GM18867 (cell line): ENCODE measurements around the gene HS3ST4.

ENCODE experiments used
- ATAC-seq: cut with Tn5 transposase; IDR thresholded peaks from one replicate; pipeline ENCODE4 v1.9.1; 2021; ENCODE audit warnings: mild to moderate bottlenecking, moderate library complexity; ENCODE audit not compliant: unreplicated experiment

The HS3ST4 gene

DNA sequence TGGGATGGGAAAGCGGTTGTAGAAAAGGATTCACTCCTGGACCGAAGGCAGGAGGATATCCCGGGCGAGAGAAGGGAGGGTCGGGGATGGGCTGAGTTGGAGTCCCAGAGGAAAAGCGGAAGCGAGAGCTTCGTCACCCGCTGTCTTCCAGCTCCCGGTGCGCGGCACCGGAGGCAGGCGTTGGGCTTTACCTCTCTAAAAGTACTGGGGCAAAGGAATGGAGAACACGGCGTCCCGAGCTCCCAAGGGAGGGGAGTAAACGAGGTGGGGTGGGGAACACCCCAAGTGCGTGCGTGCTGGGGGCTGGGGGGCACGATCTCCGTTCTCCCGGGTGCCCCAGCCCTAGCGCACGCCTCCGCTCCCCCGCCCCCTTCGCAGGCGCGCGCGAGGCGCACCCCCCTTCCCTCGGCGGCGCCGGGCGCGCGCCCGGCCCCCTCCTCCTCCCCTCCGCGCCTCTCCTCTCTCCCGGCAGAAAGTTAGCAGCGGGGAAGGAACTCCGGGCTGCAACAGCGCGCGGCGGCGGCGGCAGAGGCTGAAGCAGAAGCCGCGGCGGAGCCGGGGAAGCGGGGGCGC lies at the start of gene HS3ST4:
TSS of gene HS3ST4 (plus strand) at position 441 of the 573 bp plus-strand sequence.
- ATAC-seq: no peak

DNA sequence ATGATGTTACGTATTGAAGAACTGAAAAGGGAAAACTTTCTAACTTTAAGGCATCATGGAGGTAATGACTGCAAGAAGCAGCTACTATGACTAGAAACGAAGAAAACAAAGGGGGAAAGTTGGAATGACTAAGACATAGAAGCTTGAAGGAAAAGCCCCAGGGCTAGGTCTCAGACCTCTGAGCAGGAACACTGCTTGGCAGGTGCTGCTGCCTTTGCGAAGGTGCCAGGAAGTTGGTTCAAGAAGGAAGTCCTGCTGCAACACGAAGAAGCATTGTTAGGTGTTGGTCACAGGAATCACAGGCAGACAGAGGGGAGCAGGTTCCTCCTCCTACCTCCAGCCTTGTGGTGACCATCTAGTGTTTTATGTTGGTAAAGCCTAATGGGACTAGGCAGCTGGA lies 48.1 kb upstream of the HS3ST4 start:
- no peak for ATAC-seq

DNA sequence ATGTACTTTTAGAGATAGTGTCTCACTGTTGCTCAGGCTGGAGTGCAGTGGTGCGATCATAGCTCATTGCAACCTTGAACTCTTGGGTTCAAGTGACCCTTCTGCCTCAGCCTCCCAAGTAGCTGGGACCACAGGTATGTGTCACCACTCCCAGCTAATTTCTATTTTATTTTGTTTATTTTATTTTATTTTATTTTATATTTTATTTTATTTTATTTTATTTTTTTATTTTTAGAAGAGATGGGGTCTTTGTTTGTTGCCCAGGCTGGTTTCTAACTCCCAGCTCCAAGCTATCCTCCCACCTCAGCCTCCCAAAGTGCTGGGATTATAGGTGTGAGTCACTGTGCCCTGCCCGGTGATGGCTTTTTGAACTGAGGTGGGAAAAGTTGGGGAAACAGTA lies 35.1 kb upstream of the HS3ST4 start:
- ATAC-seq: no peak

DNA sequence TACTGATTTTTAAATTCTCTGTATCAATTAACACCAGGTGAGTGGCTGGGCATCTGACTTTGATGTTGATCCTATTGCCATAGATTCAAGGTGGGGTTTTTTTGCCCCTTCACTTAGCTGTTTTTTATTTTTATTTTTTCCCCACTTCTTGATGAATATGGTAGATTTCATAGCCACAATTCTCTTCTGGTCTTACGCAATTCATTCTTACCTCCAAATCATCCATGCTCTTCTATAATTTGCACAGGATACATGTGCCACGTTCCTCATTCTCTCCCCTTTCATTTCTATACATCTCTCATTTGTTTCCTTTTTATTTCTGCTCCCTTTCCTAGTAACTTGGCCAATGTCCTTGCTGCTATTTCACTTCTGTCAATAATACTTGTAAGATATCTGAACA lies 14.9 kb upstream of the HS3ST4 start:
- ATAC-seq: no peak

DNA sequence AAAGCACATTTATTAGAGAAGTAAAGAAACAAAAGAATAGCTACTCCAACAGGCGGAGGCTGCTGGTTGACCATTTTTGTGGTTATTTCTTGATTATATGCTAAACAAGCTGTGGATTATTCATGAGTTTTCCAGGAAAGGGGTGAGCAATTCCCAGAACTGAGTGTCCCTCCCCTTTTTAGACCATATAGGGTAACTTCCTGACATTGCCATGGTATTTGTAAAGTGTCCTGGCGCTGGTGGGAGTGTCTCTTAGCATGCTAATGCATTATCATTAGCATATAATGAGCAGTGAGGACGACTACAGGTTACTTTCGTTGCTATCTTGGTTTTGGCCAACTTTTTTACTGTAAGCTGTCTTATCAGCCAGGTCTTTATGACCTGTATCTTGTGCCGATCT lies 12.2 kb upstream of the HS3ST4 start:
- ATAC-seq: no peak

DNA sequence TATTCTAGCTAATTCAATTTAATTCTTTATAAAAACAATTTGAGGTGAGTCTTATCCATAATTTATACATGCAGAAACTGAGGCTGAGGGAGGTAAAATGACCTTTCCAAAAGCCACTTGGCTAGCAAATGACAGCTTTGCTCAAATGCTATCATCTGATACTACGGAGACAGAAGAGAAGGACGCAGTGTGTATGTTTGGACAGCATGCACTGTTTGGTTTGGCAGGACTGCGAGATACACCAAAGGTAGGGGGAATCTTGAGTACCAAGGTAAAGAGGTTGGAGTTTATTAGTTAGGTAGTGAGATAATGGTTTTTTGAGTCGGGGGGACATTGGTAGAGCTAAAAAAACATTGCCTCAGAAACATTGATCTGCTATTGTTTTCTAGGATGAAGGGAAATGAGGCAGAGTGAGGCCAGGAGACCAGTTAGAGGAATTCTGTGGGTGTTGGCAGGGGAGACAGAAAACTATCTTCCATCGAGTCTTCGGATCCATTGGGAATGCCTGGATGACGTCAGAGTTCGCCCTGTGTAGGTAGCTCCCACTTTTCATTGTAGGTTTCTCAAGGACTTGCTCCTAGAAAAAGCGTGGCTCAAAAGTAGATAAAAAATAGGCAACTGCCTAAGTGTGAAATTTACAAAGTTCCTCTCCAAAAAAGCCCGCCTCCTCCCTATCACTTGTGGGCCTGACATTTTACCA lies 2.5 kb upstream of the HS3ST4 start:
- no peak for ATAC-seq

DNA sequence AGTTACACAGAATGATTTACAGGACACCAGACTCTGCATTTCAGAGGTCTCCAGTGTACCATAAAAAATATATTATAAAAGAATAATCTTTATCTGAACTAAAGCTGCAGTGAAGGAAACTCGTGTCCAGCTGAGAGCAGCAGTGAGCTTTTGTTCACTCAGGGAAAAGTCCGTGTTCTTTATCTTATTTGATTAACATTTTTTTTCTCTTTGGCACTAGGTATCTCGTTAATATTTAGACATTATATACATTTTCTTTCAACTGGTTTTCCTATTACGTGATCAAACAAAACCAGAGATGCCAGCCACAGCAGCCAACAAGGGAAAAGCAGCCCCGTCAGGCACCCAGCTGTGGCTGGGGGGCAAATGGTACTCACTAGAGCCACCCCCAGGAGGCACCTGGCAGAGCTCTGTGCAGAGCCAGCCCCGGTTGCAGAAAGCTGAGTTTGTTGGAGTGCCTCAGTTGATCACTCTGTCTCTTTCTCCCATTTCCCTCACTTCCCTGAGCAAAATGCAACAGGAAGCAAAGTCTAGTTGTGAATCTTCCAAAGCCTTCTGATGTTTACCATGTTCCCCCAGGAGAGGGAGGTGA lies 1.1 kb upstream of the HS3ST4 start:
- ATAC-seq: no peak

DNA sequence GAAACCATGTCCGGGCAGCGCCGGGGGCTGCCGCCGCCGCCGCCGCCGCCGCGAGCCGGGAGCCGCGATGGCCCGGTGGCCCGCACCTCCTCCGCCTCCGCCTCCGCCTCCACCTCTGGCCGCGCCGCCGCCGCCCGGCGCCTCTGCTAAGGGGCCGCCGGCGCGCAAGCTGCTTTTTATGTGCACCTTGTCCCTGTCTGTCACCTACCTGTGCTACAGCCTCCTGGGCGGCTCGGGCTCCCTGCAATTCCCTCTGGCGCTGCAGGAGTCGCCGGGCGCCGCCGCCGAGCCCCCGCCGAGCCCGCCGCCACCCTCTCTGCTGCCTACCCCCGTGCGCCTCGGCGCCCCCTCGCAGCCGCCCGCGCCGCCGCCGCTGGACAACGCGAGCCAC lies 587 bp downstream of the HS3ST4 start:
- no peak for ATAC-seq

DNA sequence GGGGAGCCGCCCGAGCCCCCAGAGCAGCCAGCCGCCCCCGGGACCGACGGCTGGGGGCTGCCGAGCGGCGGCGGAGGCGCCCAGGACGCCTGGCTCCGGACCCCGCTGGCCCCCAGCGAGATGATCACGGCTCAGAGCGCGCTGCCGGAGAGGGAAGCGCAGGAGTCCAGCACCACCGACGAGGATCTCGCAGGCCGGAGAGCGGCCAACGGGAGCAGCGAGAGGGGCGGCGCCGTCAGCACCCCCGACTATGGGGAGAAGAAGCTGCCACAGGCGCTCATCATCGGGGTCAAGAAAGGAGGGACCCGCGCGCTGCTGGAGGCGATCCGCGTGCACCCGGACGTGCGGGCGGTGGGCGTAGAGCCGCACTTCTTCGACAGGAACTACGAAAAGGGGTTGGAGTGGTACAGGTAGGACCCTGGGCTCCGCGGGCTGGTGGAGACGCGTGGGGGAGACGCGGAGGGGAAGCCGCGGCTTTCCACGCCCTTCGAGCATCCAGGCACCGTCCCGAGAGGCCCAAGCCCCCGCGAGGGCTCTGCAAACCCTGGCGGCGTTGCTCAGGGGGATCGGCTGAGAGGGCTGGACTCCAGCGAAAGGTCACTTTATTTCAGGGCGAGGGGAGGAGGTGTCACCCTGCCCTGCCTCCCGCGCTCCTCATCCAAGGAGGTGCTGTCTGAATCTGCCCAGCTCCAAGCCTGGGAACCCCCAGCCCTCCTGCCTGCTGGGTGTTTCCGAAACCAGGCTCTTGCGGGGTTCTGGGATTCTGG lies 1.2 kb downstream of the HS3ST4 start:
- no peak for ATAC-seq

DNA sequence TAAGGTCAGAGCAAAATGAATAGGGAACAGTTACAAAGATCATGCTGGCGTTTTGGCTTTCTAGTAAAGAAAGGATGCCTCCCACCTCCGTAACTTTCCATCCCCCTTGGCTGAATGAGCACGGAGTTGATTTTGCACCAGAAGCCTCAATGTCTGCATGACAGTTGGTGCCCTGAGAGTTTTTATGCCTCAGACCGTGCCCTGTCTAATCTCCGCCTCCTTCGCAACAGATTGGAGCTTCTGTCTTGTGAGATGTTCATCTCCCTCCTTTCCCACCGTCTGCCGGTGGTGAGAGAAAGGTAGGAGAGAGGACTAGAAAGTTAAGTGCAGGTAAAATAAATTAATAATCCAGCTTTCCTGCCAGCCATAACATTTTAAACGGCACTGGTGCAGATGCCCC lies 1.9 kb downstream of the HS3ST4 start:
- ATAC-seq: no peak

DNA sequence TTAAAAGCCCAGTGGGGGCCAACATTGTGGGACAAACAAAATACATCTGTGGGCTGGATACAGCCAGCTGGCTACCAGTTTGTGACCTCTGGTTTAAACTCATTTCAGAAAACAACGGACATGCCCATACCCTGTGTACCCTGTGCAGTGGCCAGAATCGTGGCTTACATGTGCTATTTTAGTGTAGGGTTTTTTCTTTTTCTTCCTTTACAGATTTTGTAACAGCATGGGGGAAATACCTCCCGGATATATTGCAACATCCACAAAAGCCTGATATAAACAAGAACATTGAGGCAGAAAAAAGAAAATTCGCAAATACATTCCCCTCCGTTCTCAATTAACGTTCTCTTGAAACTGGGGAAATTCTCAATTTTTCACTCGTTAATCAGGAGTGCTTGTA lies 7.3 kb downstream of the HS3ST4 start:
- no peak for ATAC-seq

DNA sequence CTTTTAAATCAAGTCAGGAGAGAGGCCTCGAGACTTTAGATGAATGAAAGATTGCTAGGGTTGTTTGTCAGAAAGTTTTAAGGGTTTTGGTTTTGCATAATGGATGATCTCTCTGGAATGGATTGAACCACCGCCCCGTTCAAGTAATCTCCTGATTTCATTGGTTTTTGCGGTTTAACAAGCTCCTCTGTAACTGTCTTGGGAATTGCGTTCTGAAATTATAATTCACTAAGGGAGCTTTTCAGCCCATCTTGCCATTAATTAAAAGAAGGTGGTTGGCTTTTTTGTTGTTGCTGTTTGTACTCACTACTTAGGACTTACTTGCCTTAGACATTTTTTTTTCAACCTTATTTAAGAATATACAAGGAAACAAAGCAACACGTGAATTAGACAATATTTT lies 8.8 kb downstream of the HS3ST4 start:
- ATAC-seq: no peak

DNA sequence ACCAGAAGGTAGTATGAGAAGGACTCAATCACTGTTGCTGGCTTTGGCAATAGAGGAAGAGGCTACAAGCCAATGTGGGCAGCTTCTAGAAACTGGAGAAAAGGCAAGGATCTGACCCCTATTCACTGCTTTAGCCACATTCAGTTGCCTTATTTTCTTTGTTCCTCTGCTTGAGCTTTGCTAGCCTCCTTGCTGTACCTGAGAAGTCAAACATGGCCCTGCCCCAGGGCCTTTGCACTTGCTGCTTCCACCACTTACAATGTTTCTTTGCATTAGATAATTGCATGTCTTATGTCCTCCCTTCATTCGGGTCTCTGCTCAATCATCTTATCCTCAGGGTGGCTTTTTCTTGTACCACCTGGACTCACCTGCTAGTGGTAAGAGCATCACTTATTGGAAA lies 15.8 kb downstream of the HS3ST4 start:
- no peak for ATAC-seq

DNA sequence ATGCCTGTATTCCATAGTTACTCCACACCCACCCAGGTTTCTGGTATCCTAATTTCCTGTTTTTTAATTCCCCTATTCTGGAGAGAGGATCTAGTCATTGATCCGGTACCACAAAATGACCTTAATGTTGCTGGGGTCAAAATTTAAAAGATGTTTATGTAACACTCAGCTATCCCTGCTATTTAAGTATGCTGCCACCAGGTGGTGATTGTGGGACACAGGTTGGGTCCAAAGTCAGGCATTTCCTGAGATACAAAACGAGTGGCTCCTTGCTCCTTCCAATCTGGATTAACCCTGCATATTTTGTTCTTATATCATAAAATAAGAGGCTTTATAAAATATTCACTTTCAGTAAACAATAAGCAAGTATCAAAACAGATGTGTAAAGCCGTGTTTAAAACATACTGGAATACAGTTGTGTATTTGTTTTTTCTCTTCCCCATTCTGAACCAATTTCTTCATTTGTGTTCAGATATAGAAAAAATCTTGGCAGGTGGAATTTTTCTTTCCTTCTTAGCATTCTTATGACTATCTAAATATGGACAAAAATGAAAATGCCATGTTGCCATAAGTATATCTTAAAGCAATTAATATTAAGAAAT lies 16.3 kb downstream of the HS3ST4 start:
- no peak for ATAC-seq

DNA sequence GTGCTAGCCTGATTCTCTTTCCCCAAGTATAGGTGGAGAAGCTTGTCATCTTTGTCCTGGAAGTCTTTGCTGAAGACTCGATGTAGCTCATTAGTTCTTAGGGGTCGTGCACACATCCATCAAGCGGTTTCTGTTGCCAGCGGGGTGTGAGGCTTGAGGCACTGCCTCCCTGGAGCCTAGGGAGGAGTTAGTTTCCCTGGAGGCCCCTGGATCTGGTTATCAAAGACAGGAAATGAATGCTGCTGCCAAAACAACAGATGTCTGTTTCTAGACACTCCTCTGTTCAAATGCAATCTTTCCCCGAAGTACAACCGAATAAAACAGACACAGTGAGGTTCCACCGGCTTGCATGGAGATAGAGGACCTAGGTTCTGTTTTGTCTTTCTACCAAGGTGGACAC lies 17.5 kb downstream of the HS3ST4 start:
- ATAC-seq: no peak

DNA sequence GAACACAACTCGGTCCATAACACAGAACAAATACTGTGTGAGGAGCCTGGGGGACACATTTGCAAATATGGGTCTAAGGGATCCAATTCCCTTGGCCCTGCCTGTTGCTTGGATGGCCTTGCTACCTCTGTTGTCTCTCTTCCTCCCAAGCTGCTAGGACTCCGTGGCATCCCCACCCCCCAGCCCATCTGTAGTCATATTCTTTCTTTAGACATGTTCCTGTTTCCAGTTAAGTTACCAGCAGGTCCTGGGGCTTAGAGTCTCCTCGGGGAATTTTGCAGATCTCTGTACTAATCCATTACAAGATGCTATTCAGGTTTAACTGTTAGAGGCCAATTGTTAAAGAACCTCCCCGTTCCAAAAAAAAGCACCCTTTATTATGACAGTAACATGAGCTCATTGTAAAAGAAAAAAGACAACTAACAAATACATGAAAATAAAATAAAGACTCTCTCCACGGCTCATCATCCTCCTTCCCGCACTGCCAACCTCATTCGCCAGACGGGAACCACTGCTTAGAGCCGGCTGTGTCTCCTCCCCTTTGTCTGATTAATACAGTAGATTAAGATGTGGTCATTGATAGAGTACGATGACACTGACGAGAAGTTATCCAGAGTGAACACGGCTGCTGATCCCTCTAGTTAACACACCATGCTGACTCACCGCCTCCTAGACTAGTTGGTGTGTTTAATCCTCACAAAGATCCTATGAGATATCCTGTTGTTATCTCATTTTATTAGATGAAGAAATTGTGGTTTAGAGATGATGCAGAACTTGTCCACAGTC lies 22.2 kb downstream of the HS3ST4 start:
- no peak for ATAC-seq

DNA sequence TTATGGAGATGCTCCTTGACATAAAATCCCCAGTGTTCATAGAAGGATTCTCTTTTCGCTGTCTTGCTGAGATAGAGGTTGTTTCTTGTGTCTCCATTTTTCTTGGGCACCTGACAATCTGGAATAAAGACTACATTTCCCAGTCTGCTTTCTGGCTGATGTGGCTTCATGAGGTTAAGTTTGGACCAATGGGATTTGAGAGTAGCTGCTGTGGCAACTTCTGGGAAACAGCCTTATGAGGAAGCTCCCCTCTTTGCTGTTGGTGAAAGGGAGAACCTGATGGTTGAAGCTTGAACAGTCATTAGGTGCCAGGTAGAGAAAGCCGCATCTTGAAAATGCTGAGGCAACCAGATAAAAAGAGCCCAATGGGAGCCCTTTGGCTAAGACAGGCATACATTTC lies 24.4 kb downstream of the HS3ST4 start:
- ATAC-seq: no peak

DNA sequence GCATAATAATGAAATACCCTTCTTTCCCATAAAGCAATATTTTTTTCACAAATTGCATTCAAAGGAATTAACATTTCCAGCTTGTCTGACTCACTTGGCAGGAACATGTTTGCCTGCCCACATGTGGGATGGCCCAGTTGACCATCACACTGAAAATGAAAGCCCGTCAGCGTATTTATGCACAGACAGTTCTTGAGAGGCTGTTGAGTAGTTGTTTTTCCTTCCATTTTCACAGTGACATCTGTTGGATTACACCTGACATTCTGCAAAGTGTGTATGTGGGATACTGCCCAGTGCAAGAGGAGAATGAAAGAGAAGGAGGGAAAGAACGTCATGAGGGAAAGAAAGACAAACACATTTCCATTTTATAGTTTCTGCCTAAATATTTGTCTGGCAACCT lies 29.7 kb downstream of the HS3ST4 start:
- no peak for ATAC-seq

DNA sequence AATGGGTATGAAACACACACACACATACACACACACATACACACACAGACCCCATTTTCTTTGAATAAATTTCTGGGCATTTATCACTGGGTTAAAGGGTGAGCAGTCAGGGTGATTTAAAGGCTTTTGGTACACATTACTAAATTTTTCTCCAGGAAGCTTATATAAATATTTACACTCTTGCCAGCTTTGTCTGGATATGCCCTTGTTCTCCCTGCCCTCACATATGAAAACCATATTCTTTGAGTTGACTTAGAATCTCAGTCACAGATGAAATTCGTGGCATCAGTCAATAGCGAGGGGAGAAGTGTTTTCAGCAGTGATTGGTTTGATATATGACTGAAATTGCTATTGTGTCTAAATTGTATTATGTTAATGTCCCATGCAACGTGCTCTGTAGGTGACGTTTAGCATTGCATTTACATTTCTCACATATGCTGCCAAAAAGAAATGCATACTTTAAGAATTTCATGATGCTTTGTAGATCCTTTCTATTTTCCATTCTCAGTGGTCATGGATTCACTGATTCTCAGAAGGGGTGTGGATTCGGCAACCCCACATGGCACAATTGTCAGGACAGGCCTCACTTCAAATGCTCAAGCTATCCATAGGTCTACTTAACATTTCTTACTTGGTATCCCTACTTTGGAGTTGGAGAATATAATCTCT lies 34.8 kb downstream of the HS3ST4 start:
- no peak for ATAC-seq

DNA sequence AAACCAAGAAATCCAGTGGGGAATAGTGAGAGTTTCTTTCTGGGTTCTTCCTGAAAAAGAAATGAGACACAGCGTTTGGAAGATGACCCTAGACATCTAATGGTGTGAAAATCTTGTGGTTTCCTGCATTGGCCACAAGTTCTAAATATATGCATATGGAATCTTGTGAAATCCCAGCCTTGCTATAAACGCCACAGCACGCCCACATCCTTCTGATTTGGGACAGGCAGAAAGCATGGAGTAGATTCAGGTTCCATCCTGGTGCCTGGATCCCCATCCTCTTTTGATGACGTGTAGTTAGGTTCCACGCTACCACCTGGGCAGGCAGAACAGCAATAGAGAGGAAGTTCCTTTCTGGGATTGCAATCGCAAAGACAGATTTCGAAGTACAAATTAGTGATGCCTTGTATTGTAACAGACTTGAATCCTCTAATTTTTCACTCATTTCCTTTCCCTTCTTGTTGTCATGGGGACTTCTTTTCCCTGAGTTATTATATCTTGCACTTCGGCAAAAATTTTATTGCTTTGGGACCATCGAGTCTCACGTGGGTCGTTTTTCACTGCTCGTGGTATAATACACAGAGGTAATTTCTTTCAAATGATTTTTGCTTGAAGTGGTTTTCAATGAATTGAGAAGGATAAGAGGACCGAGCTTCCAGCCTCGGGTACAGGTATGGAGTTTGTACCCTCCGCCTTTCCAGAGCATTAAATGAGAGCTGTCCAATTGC lies 37.6 kb downstream of the HS3ST4 start:
- no peak for ATAC-seq
